H1 (cell line): ENCODE results near the gene GAPDHS. TPM values are rescaled to one million over a fixed set of nuclear protein-coding genes. Genes with fewer than 3 reads are reported as not detected.

ENCODE experiments used
- CTCF ChIA-PET: fragments of 300-600 bp; sonication (Branson Sonifier 250); formaldehyde crosslinking; loops from one replicate; lab custom pipeline; 2021; ENCODE audit not compliant: partially characterized antibody; lab: Charles Lee
- POLR2A ChIA-PET: fragments of 300-600 bp; sonication (Branson Sonifier 250); formaldehyde crosslinking; loops from one replicate; lab custom pipeline; 2021; ENCODE audit warnings: inconsistent platforms; ENCODE audit not compliant: partially characterized antibody; lab: Charles Lee
- DNase-seq, 2 experiments: peaks; one replicate each; pipeline versions ENCODE4 v3.0.0 to v3.0.0-alpha.2; 2010 to 2022; ENCODE audit warnings: low spot score in 2 of 2, low read depth in 1 of 2, mixed read lengths in 1 of 2
- FAIRE-seq: peaks from 2 replicates; lab custom pipeline; 2011; peaks lifted over from hg19 to GRCh38; lab: Jason Lieb, UNC
- H2AFZ ChIP-seq: 2 replicates; pipeline ENCODE4 v1.8.1; 2012; ENCODE audit warnings: low read length, inconsistent platforms
- H2AK5ac ChIP-seq: 2 replicates; pipeline ENCODE4 v1.6.1; 2013; ENCODE audit warnings: low read depth, low read length
- H2BK120ac ChIP-seq: replicated peaks from 2 replicates; pipeline ENCODE3; 2013; ENCODE audit warnings: low read depth, low read length, inconsistent platforms
- H2BK12ac ChIP-seq: 2 replicates; pipeline ENCODE4 v1.6.1; 2013; ENCODE audit warnings: low read depth, low read length
- H2BK15ac ChIP-seq: 2 replicates; pipeline ENCODE4 v1.6.1; 2013; ENCODE audit warnings: low read length
- H2BK20ac ChIP-seq: 2 replicates; pipeline ENCODE4 v1.6.1; 2013; ENCODE audit warnings: low read length
- H2BK5ac ChIP-seq: 2 replicates; pipeline ENCODE4 v1.6.1; 2013; ENCODE audit warnings: low read depth, low read length
- H3K14ac ChIP-seq: 2 replicates; pipeline ENCODE4 v1.6.1; 2013; ENCODE audit warnings: inconsistent platforms; ENCODE audit not compliant: insufficient read length
- H3K18ac ChIP-seq: 2 replicates; pipeline ENCODE4 v1.6.1; 2013; ENCODE audit warnings: low read length; ENCODE audit errors: extremely low read depth
- H3K23ac ChIP-seq: 2 replicates; pipeline ENCODE4 v1.6.1; 2013; ENCODE audit warnings: inconsistent platforms; ENCODE audit not compliant: insufficient read length
- H3K23me2 ChIP-seq: 2 replicates; pipeline ENCODE4 v1.6.1; 2013; ENCODE audit warnings: low read depth, low read length
- H3K27ac ChIP-seq: 2 replicates; pipeline ENCODE4 v1.6.1; 2011; ENCODE audit warnings: low read depth, low read length, inconsistent platforms
- H3K27me3 ChIP-seq, 4 experiments: replicated peaks in 1 of 4; 1 replicate in 1 of 4; 2 replicates in 3 of 4; pipeline versions ENCODE4 v1.6.1 to v1.8.1; 2011 to 2013; ENCODE audit warnings: low read length in 3 of 4, mild to moderate bottlenecking in 3 of 4, inconsistent platforms in 2 of 4, mixed read lengths in 2 of 4, moderate library complexity in 1 of 4; ENCODE audit not compliant: control insufficient read depth in 3 of 4, insufficient read depth in 3 of 4; ENCODE audit errors: extremely low read depth in 1 of 4
- H3K36me3 ChIP-seq, 4 experiments: 2 replicates each; pipeline versions ENCODE4 v1.6.1 to v1.8.1; 2011 to 2013; ENCODE audit warnings: mild to moderate bottlenecking in 4 of 4, low read length in 3 of 4, moderate library complexity in 2 of 4, control low read depth in 1 of 4, inconsistent platforms in 1 of 4; ENCODE audit not compliant: insufficient read depth in 4 of 4, control insufficient read depth in 2 of 4
- H3K4ac ChIP-seq: replicated peaks from 2 replicates; pipeline ENCODE3; 2013; ENCODE audit warnings: low read length, low read depth, mixed read lengths, inconsistent platforms; ENCODE audit not compliant: insufficient read length
- H3K4me1 ChIP-seq, 4 experiments: replicated peaks in 1 of 4; 1 replicate in 1 of 4; 2 replicates in 3 of 4; pipeline versions ENCODE4 v1.6.1 to v1.8.1; 2011 to 2013; ENCODE audit warnings: low read length in 3 of 4, inconsistent platforms in 2 of 4, mixed read lengths in 1 of 4; ENCODE audit not compliant: insufficient read depth in 4 of 4, control insufficient read depth in 3 of 4
- H3K4me2 ChIP-seq, 2 experiments: 2 replicates each; pipeline versions ENCODE4 v1.6.1 to v1.8.1; 2011 to 2013; ENCODE audit warnings: low read depth in 2 of 2, low read length in 2 of 2, control low read depth in 1 of 2, inconsistent platforms in 1 of 2, mild to moderate bottlenecking in 1 of 2; ENCODE audit not compliant: insufficient read depth in 1 of 2
- H3K4me3 ChIP-seq, 4 experiments: fragments of 200-600, 300-600 bp in 1 of 4; sonication (generic), shearing (Covaris generic), sonication (Bioruptor Twin) in 1 of 4; 2 replicates each; pipeline versions ENCODE4 v1.5.1 to v1.8.1; 2011 to 2016; ENCODE audit warnings: low read length in 4 of 4, low read depth in 3 of 4, control low read depth in 2 of 4, inconsistent platforms in 2 of 4, mild to moderate bottlenecking in 2 of 4, mixed read lengths in 1 of 4, moderate library complexity in 1 of 4; ENCODE audit not compliant: insufficient read depth in 2 of 4; ENCODE audit errors: extremely low read depth in 1 of 4
- H3K56ac ChIP-seq: replicated peaks from 2 replicates; pipeline ENCODE3; 2013; ENCODE audit warnings: low read depth, mild to moderate bottlenecking, mixed read lengths, low read length, inconsistent platforms; ENCODE audit not compliant: insufficient read length
- H3K79me1 ChIP-seq: 2 replicates; pipeline ENCODE4 v1.6.1; 2013; ENCODE audit warnings: low read depth, low read length, control low read depth
- H3K79me2 ChIP-seq, 2 experiments: 2 replicates each; pipeline versions ENCODE4 v1.6.1 to v1.8.1; 2012 to 2013; ENCODE audit warnings: low read length in 2 of 2, mild to moderate bottlenecking in 2 of 2, inconsistent platforms in 1 of 2; ENCODE audit not compliant: insufficient read depth in 2 of 2, control insufficient read depth in 1 of 2
- H3K9ac ChIP-seq, 4 experiments: replicated peaks in 1 of 4; 1 replicate in 1 of 4; 2 replicates in 3 of 4; pipeline versions ENCODE4 v1.6.1 to v1.8.1; 2011 to 2013; ENCODE audit warnings: low read depth in 3 of 4, low read length in 3 of 4, control low read depth in 2 of 4, mild to moderate bottlenecking in 2 of 4, moderate library complexity in 2 of 4, inconsistent platforms in 1 of 4; ENCODE audit errors: extremely low read depth in 1 of 4
- H3K9me3 ChIP-seq, 2 experiments: 2 replicates each; pipeline versions ENCODE4 v1.6.1 to v1.8.1; 2012 to 2013; ENCODE audit warnings: mild to moderate bottlenecking in 2 of 2, moderate library complexity in 2 of 2, control low read depth in 1 of 2, inconsistent platforms in 1 of 2, low read depth in 1 of 2, low read length in 1 of 2, mixed read lengths in 1 of 2; ENCODE audit not compliant: insufficient read depth in 2 of 2
- H4K20me1 ChIP-seq, 2 experiments: replicated peaks in 1 of 2; 2 replicates each; pipeline versions ENCODE3 to v1.8.1; 2011 to 2013; ENCODE audit warnings: inconsistent platforms in 2 of 2, low read length in 2 of 2, mild to moderate bottlenecking in 1 of 2; ENCODE audit not compliant: insufficient read depth in 2 of 2, control insufficient read depth in 1 of 2
- H4K5ac ChIP-seq: 2 replicates; pipeline ENCODE4 v1.6.1; 2013; ENCODE audit warnings: low read length, low read depth, mixed read lengths, inconsistent platforms; ENCODE audit not compliant: insufficient read length
- H4K8ac ChIP-seq: 2 replicates; pipeline ENCODE4 v1.8.0; 2013; ENCODE audit warnings: mild to moderate bottlenecking, moderate library complexity, low read length, inconsistent platforms; ENCODE audit not compliant: insufficient read depth; ENCODE audit errors: extremely low read depth
- H4K91ac ChIP-seq: replicated peaks from 2 replicates; pipeline ENCODE3; 2013; ENCODE audit warnings: low read length, mixed read lengths, inconsistent platforms; ENCODE audit not compliant: insufficient read length
- ASH2L ChIP-seq: fragments of 200-600, 300-600 bp; sonication (generic); IDR thresholded peaks from one replicate; pipeline ENCODE4 v1.7.1; 2017; ENCODE audit warnings: low read length
- E2F6 ChIP-seq: IDR thresholded peaks from 2 replicates; pipeline ENCODE4 v1.6.1; 2012; ENCODE audit warnings: inconsistent platforms
- EZH2 ChIP-seq: fragments of 200-600 bp; sonication (generic); IDR thresholded peaks from 2 replicates; pipeline ENCODE4 v1.7.1; 2012; ENCODE audit warnings: low read depth, mild to moderate bottlenecking, moderate library complexity, low read length, inconsistent platforms; ENCODE audit not compliant: severe bottlenecking
- MAFK ChIP-seq: IDR thresholded peaks from 2 replicates; pipeline ENCODE4 v1.6.1; 2012; ENCODE audit warnings: low read depth, mild to moderate bottlenecking, improper control_type of control experiment, low read length
- SRF ChIP-seq: IDR thresholded peaks from 2 replicates; pipeline ENCODE4 v1.6.1; 2011; ENCODE audit warnings: mild to moderate bottlenecking, low read depth, low read length, moderate library complexity
- USF2 ChIP-seq: IDR thresholded peaks from 2 replicates; pipeline ENCODE4 v1.6.1; 2011; ENCODE audit warnings: low read length, improper control_type of control experiment
- WGBS, 2 experiments: shearing (Covaris generic) in 1 of 2; methylation state at CpG; one replicate each; pipeline versions ENCODE4 v1.1.6 to v1.1.7; 2013 to 2015; ENCODE audit warnings: low lambda C conversion rate in 2 of 2, mixed read lengths in 2 of 2, inconsistent platforms in 1 of 2, low coverage in 1 of 2, missing lambda C conversion rate in 1 of 2; ENCODE audit not compliant: insufficient replicate concordance in 2 of 2, insufficient coverage in 1 of 2, insufficient read length in 1 of 2; ENCODE audit errors: extremely low coverage in 1 of 2, missing lambda C conversion rate in 1 of 2; 5-methylcytosine and 5-hydroxymethylcytosine counted together
- polyA plus RNA-seq, 7 experiments: library from polyadenylated mRNA; depleted of rRNA in 3 of 7; stranded (reverse) in 5 of 7; unstranded in 2 of 7; fragments of >200 nt in 5 of 7; fragments of 200-250 nt in 2 of 7; gene quantifications; 1 replicate in 5 of 7; 2 replicates in 1 of 7; 4 replicates in 1 of 7; pipeline versions ENCODE4 v1.2.1 to v1.2.3, GENCODE V29; 2011 to 2013; ENCODE audit warnings: missing spikeins in 2 of 7, mixed read lengths in 2 of 7
- total RNA-seq: library from RNA; stranded (reverse); fragmentation: NEBNext Ultra II Directional; extraction: Animal tissue kit (Norgen Biotek cat#: 25700); gene quantifications from 2 replicates; pipeline ENCODE4 v1.2.1, GENCODE V29; 2021

GAPDHS gene
- total and polyA plus RNA-seq, 2 of the 8 experiments (the other 6 are each of a cell fraction or from before 2014, with no cell fraction given): 0.26 TPM; not detected in 1

DNA sequence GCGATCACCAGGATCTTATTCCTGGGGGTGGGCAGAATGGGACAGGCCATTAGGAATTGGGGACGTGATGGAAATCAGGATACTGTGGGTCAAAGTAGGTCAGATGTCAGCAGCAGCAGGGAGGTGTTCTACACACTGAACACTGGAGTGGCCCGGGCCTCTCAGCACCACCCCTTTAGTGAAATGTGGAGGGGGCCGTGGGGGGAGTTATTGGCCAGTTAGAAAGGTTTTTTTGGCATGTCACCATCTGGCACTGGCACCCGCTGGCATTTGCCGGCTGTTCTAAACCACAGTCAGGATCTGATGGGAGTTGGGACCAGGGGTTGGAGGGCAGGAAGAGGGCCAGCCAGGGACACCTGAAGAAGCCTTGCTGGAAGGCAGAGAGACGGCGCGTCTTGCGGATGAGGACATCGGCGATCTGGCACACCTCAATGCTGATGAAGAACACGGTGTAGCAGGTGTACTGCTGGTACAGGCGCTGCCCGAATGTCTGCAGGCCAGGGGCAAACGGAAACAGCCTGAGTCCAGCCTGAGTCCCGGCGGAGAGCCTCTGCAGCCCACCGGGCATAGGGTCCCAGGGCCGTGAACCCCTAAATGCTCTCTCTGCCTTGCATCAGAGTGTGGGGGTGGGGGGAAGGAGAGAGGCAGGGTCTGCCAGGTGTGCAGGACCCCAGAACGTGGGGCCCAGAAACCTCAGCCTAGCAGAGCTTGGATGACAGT, 18.0 kb downstream of the GAPDHS start:
- 94% methylated on average over 14 of the region's 21 CpGs; no CpG with 5 or more reads in 1 of the 2 experiments for WGBS, 2 experiments
- Histone ChIP-seq H3K18ac (no peak overlapping the region), H3K4me2 (no peak overlapping the region), H3K56ac (no peak overlapping the region), H2BK15ac (no peak overlapping the region), H3K4me3 (no peak overlapping the region), H3K23me2 (peaks cover 3% of the 10 kb centered on the region; the same call in 1 of the 2 replicates), H3K27me3 (peaks cover 0 to 3% (median 0%) of the 10 kb centered on the region in 4 experiments; a peak in 2 of 7 replicates), H3K14ac (no peak overlapping the region), H2AK5ac (no peak overlapping the region), H3K4ac (no peak overlapping the region), H4K20me1 (peaks cover 2 to 7% of the 10 kb centered on the region in 2 experiments), H2BK12ac (no peak overlapping the region), H2AFZ (no peak overlapping the region), H2BK5ac (no peak overlapping the region), H3K36me3 (peaks cover 0 to 9% (median 5%) of the 10 kb centered on the region in 4 experiments; a peak in 3 of 8 replicates), H3K9me3 (no peaks in the 10 kb centered on the region), H3K27ac (no peak overlapping the region), H3K79me1 (peaks cover 8% of the 10 kb centered on the region; the same call in 1 of the 2 replicates), H4K8ac (no peak overlapping the region), H3K23ac (no peak overlapping the region), H4K91ac (no peak overlapping the region), H2BK20ac (no peak overlapping the region), H3K9ac (no peak overlapping the region), H3K79me2 (peaks cover 0 to 12% of the 10 kb centered on the region in 2 experiments; a peak in 2 of 4 replicates), H4K5ac (no peak overlapping the region), H3K4me1 (0 out of 7 replicates have a peak, but pooled peaks cover 0 to 5% (median 0%) of the 10 kb centered on the region in 4 experiments), H2BK120ac (no peak overlapping the region)
- CTCF ChIA-PET: interaction anchor here (0.9 to 1.7 kb wide), 5 partner anchors 16 to 142 kb away, joined by 3 to 9 read pairs (median 4); no protein-coding TSS in a partner anchor
- POLR2A ChIA-PET: interaction anchor here (0.8 to 1.6 kb wide), 5 partner anchors 10 to 97 kb away, joined by 3 to 5 read pairs (median 3); partner anchors contain the start of gene COX6B1
- FAIRE-seq: no peak
- no peak for DNase-seq
- TF ChIP-seq ASH2L (no peak), MAFK (no peak), USF2 (no peak), E2F6 (no peak), EZH2 (no peak), SRF (no peak)
